Stimulated activated CD8-positive, alpha-beta memory T cell treated with anti-CD3 and anti-CD28 coated beads, Interleukin-15, amount 100 ng/mL, for 24 hours (primary cell): ENCODE data around the gene C6orf136.

Experiments used
- DNase-seq: peaks from one replicate; pipeline ENCODE4 v3.0.0-alpha.2; 2020; ENCODE audit warnings: low read depth

The C6orf136 gene

GRCh38 chr6:30615958-30616810 lies 30.7 kb upstream of the C6orf136 start:
- no peak for DNase-seq

- peak; percentile 94 for DNase-seq
Measured at GRCh38 chr6:30616811-30617564, 29.9 kb upstream of the C6orf136 start, which contains the start of gene PPP1R10. TSS of gene PPP1R10 (minus strand) at chr6:30617243. CDS start at chr6:30609944, 7,299 bp downstream.

- peak; percentile 82 for DNase-seq
Measured at GRCh38 chr6:30617565-30618269, 29.2 kb upstream of the C6orf136 start, which contains the start of gene MRPS18B. TSS of gene MRPS18B (plus strand) at chr6:30617840. CDS start at chr6:30617866, 26 bp downstream.

GRCh38 chr6:30618270-30618797 lies 28.6 kb upstream of the C6orf136 start:
- DNase-seq = no peak

- DNase-seq = no peak
Measured at GRCh38 chr6:30619561-30619960, 27.4 kb upstream of the C6orf136 start.

- no peak for DNase-seq
Measured at GRCh38 chr6:30625511-30625910, 21.4 kb upstream of the C6orf136 start.

- peak; percentile 78 for DNase-seq
Measured at GRCh38 chr6:30626484-30627366, 20.2 kb upstream of the C6orf136 start, which contains the start of gene ATAT1. TSS of gene ATAT1 (plus strand) at chr6:30626874.

- DNase-seq = no peak
Measured at GRCh38 chr6:30635834-30636233, 11.1 kb upstream of the C6orf136 start.

- DNase-seq = no peak
Measured at GRCh38 chr6:30640481-30640880, 6.5 kb upstream of the C6orf136 start.

- DNase-seq = no peak
Measured at GRCh38 chr6:30641048-30641447, 5.9 kb upstream of the C6orf136 start.

- no peak for DNase-seq
Measured at GRCh38 chr6:30643656-30644055, 3.3 kb upstream of the C6orf136 start.

GRCh38 chr6:30644769-30645168 lies 2.2 kb upstream of the C6orf136 start:
- DNase-seq = no peak

- DNase-seq = no peak
Measured at GRCh38 chr6:30645989-30646388, 944 bp upstream of the C6orf136 start.

- peak; percentile 52 for DNase-seq
Measured at GRCh38 chr6:30647242-30648116, 546 bp downstream of the C6orf136 start.

GRCh38 chr6:30651143-30651542 lies 4.2 kb downstream of the C6orf136 start:
- DNase-seq = no peak

- no peak for DNase-seq
Measured at GRCh38 chr6:30654798-30655742, 8.1 kb downstream of the C6orf136 start.

- no peak for DNase-seq
Measured at GRCh38 chr6:30655743-30656094, 8.8 kb downstream of the C6orf136 start.

- no peak for DNase-seq
Measured at GRCh38 chr6:30656513-30656912, 9.6 kb downstream of the C6orf136 start.

- DNase-seq = no peak
Measured at GRCh38 chr6:30657454-30657853, 10.5 kb downstream of the C6orf136 start.
